ENCODE data around the gene CRACR2B.

Gene CRACR2B

GRCh38 chr11:860234-861104, 32.8 kb downstream of the CRACR2B start:
- TF ChIP-seq GATA2 (IDR thresholded peaks at IDR 0.05; ENCODE audit: low read depth, low read length) = no peak
- TF ChIP-seq GATA3 (IDR thresholded peaks at IDR 0.05; ENCODE audit: low read depth, low read length) = no peak

- TF ChIP-seq GATA2 (IDR thresholded peaks at IDR 0.05; ENCODE audit: low read depth, low read length) (no peak), GATA3 (IDR thresholded peaks at IDR 0.05; ENCODE audit: low read depth, low read length) (no peak)
Observed at GRCh38 chr11:861105-861479, 33.4 kb downstream of the CRACR2B start.

GRCh38 chr11:862081-862661, 34.5 kb downstream of the CRACR2B start:
- no peak for TF ChIP-seq GATA3 (IDR thresholded peaks at IDR 0.05; ENCODE audit: low read depth, low read length)
- no peak for TF ChIP-seq GATA2 (IDR thresholded peaks at IDR 0.05; ENCODE audit: low read depth, low read length)

- TF ChIP-seq GATA2 (IDR thresholded peaks at IDR 0.05; ENCODE audit: low read depth, low read length) = no peak
Observed at GRCh38 chr11:862696-863022, 34.9 kb downstream of the CRACR2B start.

GRCh38 chr11:863023-863909, 35.5 kb downstream of the CRACR2B start:
- TF ChIP-seq GATA3 (IDR thresholded peaks at IDR 0.05; ENCODE audit: low read depth, low read length) (no peak), GATA2 (IDR thresholded peaks at IDR 0.05; ENCODE audit: low read depth, low read length) (no peak)

- no peak for TF ChIP-seq GATA3 (IDR thresholded peaks at IDR 0.05; ENCODE audit: low read depth, low read length)
- no peak for TF ChIP-seq GATA2 (IDR thresholded peaks at IDR 0.05; ENCODE audit: low read depth, low read length)
Observed at GRCh38 chr11:863910-864827, 36.5 kb downstream of the CRACR2B start.

GRCh38 chr11:864898-865297, 37.2 kb downstream of the CRACR2B start:
- TF ChIP-seq GATA3 (IDR thresholded peaks at IDR 0.05; ENCODE audit: low read depth, low read length) (no peak), GATA2 (IDR thresholded peaks at IDR 0.05; ENCODE audit: low read depth, low read length) (no peak)

GRCh38 chr11:865462-866430, 38.0 kb downstream of the CRACR2B start:
- no peak for TF ChIP-seq GATA3 (IDR thresholded peaks at IDR 0.05; ENCODE audit: low read depth, low read length)
- TF ChIP-seq GATA2 (IDR thresholded peaks at IDR 0.05; ENCODE audit: low read depth, low read length) = no peak

- TF ChIP-seq GATA2 (IDR thresholded peaks at IDR 0.05; ENCODE audit: low read depth, low read length) (no peak), GATA3 (IDR thresholded peaks at IDR 0.05; ENCODE audit: low read depth, low read length) (no peak)
Observed at GRCh38 chr11:866481-866880, 38.8 kb downstream of the CRACR2B start.

- no peak for TF ChIP-seq GATA2 (IDR thresholded peaks at IDR 0.05; ENCODE audit: low read depth, low read length)
- no peak for TF ChIP-seq GATA3 (IDR thresholded peaks at IDR 0.05; ENCODE audit: low read depth, low read length)
Observed at GRCh38 chr11:867856-868358, 40.2 kb downstream of the CRACR2B start.

GRCh38 chr11:868394-868793, 40.7 kb downstream of the CRACR2B start:
- TF ChIP-seq GATA3 (IDR thresholded peaks at IDR 0.05; ENCODE audit: low read depth, low read length) = no peak
- TF ChIP-seq GATA2 (IDR thresholded peaks at IDR 0.05; ENCODE audit: low read depth, low read length) = no peak

- TF ChIP-seq GATA2 (IDR thresholded peaks at IDR 0.05; ENCODE audit: low read depth, low read length) (no peak), GATA3 (IDR thresholded peaks at IDR 0.05; ENCODE audit: low read depth, low read length) (no peak)
Observed at GRCh38 chr11:868802-869201, 41.1 kb downstream of the CRACR2B start.
